Neural cell (in vitro differentiated cells): ENCODE results near the gene CRY2. TPM values are rescaled to one million over a fixed set of nuclear protein-coding genes. Genes with fewer than 3 reads are reported as not detected.

Experiments used
- H2AFZ ChIP-seq: fragments of 200-600, 300-800 bp; sonication (generic), shearing (Covaris generic); 2 replicates; pipeline ENCODE4 v1.6.0; 2014; ENCODE audit warnings: low read depth, mild to moderate bottlenecking, antibody characterized with exemption, low read length, moderate library complexity
- H3F3A ChIP-seq: fragments of 200-600 bp; shearing (Covaris generic); 2 replicates; pipeline ENCODE4 v1.6.1; 2016; ENCODE audit warnings: mild to moderate bottlenecking, moderate library complexity, mixed read lengths, antibody characterized with exemption, low read length; ENCODE audit not compliant: insufficient read depth, poor library complexity, severe bottlenecking
- H3K27ac ChIP-seq: fragments of 200-600, 300-800 bp; sonication (generic), shearing (Covaris generic); 2 replicates; pipeline ENCODE4 v1.5.1; 2014; ENCODE audit warnings: mild to moderate bottlenecking, low read length, moderate library complexity
- H3K27me3 ChIP-seq: fragments of 300-800, 200-600 bp; sonication (generic), shearing (Covaris generic); 2 replicates; pipeline ENCODE4 v1.6.0; 2014; ENCODE audit warnings: mild to moderate bottlenecking, low read depth, low read length, moderate library complexity; ENCODE audit not compliant: insufficient read depth
- H3K36me3 ChIP-seq: fragments of 300-800, 200-600 bp; sonication (generic), shearing (Covaris generic); 2 replicates; pipeline ENCODE4 v1.5.1; 2014; ENCODE audit warnings: mild to moderate bottlenecking, antibody characterized with exemption, low read length, moderate library complexity; ENCODE audit not compliant: insufficient read depth
- H3K4me2 ChIP-seq: fragments of 300-800, 200-600 bp; sonication (generic), shearing (Covaris generic); 2 replicates; pipeline ENCODE4 v1.6.0; 2014; ENCODE audit warnings: mild to moderate bottlenecking, low read length
- H3K4me3 ChIP-seq: fragments of 300-800, 200-600 bp; sonication (generic), shearing (Covaris generic); 2 replicates; pipeline ENCODE4 v1.5.1; 2014; ENCODE audit warnings: mild to moderate bottlenecking, low read length, moderate library complexity
- H3K79me2 ChIP-seq: fragments of 200-600 bp; shearing (Covaris generic); replicated peaks from 2 replicates; pipeline ENCODE4 v1.6.0; 2014; ENCODE audit warnings: mild to moderate bottlenecking, low read length, moderate library complexity; ENCODE audit not compliant: insufficient read depth
- H3K9ac ChIP-seq: fragments of 300-800, 200-600 bp; sonication (generic), shearing (Covaris generic); 2 replicates; pipeline ENCODE4 v1.6.1; 2016; ENCODE audit warnings: mild to moderate bottlenecking, low read length, mixed read lengths
- H3K9me2 ChIP-seq: fragments of 200-600 bp; shearing (Covaris generic); 2 replicates; pipeline ENCODE4 v1.6.1; 2016; ENCODE audit warnings: mild to moderate bottlenecking, low read length, mixed read lengths; ENCODE audit not compliant: insufficient read depth
- H3K9me3 ChIP-seq: fragments of 200-600, 300-800 bp; sonication (generic), shearing (Covaris generic); 2 replicates; pipeline ENCODE4 v1.6.1; 2016; ENCODE audit warnings: mild to moderate bottlenecking, mixed run types, low read length, moderate library complexity, mixed read lengths
- H4K20me1 ChIP-seq: fragments of 200-600 bp; shearing (Covaris generic); 2 replicates; pipeline ENCODE4 v1.6.1; 2016; ENCODE audit warnings: mild to moderate bottlenecking, mixed run types; ENCODE audit not compliant: insufficient read depth
- EP300 ChIP-seq: fragments of 450-650 bp; conservative IDR thresholded peaks from 2 replicates; pipeline ENCODE4 v1.6.1; 2014; ENCODE audit warnings: antibody characterized with exemption, mild to moderate bottlenecking, moderate library complexity; ENCODE audit not compliant: poor library complexity, severe bottlenecking
- EZH2 ChIP-seq: fragments of 200-600, 300-800 bp; shearing (Covaris generic), sonication (generic); IDR thresholded peaks from 2 replicates; pipeline ENCODE4 v1.6.1; 2014; ENCODE audit warnings: antibody characterized with exemption, low read length, borderline replicate concordance, mild to moderate bottlenecking; ENCODE audit not compliant: insufficient read depth, poor library complexity, severe bottlenecking
- MXI1 ChIP-seq: fragments of 450-650 bp; conservative IDR thresholded peaks from 2 replicates; pipeline ENCODE4 v1.6.1; 2014; ENCODE audit warnings: antibody characterized with exemption, mild to moderate bottlenecking; ENCODE audit not compliant: poor library complexity, severe bottlenecking
- POLR2AphosphoS5 ChIP-seq: IDR thresholded peaks from 2 replicates; pipeline ENCODE4 v1.6.1; 2012
- RAD21 ChIP-seq: fragments of 450-650 bp; conservative IDR thresholded peaks from 2 replicates; pipeline ENCODE4 v1.6.1; 2014; ENCODE audit warnings: antibody characterized with exemption, mild to moderate bottlenecking, moderate library complexity
- SMC3 ChIP-seq: fragments of 450-650 bp; conservative IDR thresholded peaks from 2 replicates; pipeline ENCODE4 v1.6.1; 2014; ENCODE audit warnings: antibody characterized with exemption, mild to moderate bottlenecking, moderate library complexity; ENCODE audit not compliant: poor library complexity
- TAF1 ChIP-seq: IDR thresholded peaks from 2 replicates; pipeline ENCODE4 v1.6.1; 2012; ENCODE audit warnings: low read depth
- polyA plus RNA-seq: library from polyadenylated mRNA; depleted of rRNA; stranded (reverse); fragments of >200 nt; gene quantifications from 2 replicates; pipeline ENCODE4 v1.2.3, GENCODE V29; 2014
- TF ChIP-seq, protein P1 (sequence below): fragments of 450-650 bp; IDR thresholded peaks from 2 replicates; pipeline ENCODE4 v1.5.1; 2014; ENCODE audit warnings: antibody characterized with exemption, mild to moderate bottlenecking, moderate library complexity; ENCODE audit not compliant: poor library complexity, severe bottlenecking
- TF ChIP-seq, protein P2 (sequence below): IDR thresholded peaks from 2 replicates; pipeline ENCODE4 v1.6.1; 2012; ENCODE audit warnings: borderline replicate concordance

The CRY2 gene
- polyA plus RNA-seq, 1 donor from 2014 or later: 27.8 TPM

DNA sequence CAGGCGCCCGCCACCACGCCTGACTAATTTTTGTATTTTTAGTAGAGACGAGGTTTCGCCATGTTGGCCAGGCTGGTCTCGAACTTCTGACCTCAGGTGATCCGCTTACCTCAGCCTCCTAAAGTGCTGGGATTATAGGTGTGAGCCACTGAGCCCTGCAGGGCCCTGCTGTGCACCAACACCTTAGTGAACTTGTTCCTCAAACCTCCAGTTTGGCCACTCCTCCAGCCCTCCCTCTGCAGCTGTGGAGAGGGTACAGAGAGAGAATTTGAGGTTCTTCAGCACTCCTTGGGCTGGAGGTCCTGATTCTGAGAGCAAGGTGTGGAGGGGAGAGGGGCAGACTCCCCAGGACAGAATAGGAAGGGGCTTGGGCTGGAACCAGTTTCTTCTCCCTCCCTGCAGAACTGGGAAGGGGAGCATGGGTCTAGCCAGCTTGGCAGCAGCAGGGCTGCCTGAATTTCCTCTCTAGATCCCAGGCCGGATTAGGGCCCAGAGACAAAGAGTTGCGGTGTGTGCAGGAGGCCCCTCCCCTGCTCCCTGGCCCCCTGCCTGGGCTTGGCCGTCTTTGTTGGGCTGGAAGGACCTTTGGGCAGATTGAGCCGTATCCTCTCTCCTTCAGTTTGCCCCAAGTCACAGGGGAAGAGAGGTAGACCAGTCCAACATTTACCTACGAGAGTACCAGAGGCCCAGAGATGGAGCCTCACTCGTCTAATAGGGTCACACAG lies 72.7 kb downstream of the CRY2 start:
- H3K9me3 ChIP-seq: no peaks in the 10 kb centered on the region
- no peak overlapping the region for H3K9ac ChIP-seq
- no peak overlapping the region for H2AFZ ChIP-seq
- peaks cover 6% of the 10 kb centered on the region for H3K79me2 ChIP-seq
- no peak overlapping the region for H3K4me3 ChIP-seq
- no peaks in the 10 kb centered on the region for H3K36me3 ChIP-seq
- H3F3A ChIP-seq: peaks cover 8% of the 10 kb centered on the region
- TF ChIP-seq EP300 (no peak), RAD21 (no peak)
- peaks cover 33% of the 10 kb centered on the region for H3K27me3 ChIP-seq
- H3K9me2 ChIP-seq: no peaks in the 10 kb centered on the region
- no peak overlapping the region for H3K4me2 ChIP-seq
- H3K27ac ChIP-seq: no peak overlapping the region
- no peaks in the 10 kb centered on the region for H4K20me1 ChIP-seq

DNA sequence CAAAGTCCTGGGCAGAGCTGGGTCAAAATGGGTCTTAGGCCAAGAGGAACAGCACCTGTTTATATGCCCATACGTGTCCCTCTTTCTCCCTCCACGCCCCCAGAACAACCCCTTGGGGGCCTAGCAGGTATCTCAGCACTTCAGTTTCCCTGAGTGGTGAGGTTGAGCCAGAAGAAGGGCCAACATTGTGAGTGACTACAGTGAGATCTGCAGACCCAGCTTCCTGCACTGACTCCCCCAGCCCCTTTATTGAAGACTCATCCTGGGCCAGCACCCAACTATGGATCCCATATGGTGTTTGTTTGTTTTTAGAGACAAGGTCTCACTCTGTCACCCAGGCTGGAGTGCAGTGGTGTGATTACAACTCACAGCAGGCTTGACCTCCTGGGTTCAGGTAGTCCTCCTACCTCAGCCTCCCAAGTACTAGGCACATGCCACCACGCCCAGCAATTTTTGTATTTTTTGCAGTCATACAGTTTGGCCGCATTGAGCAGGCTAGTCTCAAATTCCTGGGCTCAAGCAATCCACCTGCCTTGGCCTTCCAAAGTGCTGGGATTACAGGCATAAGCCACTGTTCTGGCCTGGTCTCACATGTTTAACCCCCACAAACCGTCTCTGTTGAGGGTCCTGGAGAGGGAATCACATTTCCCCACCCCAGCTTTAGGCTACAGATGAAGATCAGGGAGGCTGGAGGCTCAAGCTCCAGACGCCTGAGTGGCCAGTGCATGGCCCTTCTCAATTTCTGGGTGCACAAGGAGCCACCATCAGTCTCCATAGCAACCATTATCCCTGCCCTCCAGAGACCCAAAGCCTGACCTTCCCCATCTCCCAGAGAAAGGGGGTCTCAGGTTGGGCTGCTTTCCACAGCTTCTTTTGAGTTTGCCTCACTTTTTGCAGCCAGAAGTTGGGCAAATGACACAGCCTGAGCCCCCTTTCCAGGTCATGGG lies 73.5 kb downstream of the CRY2 start:
- H3K4me3 ChIP-seq: no peak overlapping the region
- TF ChIP-seq, protein P1, sequence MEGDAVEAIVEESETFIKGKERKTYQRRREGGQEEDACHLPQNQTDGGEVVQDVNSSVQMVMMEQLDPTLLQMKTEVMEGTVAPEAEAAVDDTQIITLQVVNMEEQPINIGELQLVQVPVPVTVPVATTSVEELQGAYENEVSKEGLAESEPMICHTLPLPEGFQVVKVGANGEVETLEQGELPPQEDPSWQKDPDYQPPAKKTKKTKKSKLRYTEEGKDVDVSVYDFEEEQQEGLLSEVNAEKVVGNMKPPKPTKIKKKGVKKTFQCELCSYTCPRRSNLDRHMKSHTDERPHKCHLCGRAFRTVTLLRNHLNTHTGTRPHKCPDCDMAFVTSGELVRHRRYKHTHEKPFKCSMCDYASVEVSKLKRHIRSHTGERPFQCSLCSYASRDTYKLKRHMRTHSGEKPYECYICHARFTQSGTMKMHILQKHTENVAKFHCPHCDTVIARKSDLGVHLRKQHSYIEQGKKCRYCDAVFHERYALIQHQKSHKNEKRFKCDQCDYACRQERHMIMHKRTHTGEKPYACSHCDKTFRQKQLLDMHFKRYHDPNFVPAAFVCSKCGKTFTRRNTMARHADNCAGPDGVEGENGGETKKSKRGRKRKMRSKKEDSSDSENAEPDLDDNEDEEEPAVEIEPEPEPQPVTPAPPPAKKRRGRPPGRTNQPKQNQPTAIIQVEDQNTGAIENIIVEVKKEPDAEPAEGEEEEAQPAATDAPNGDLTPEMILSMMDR: no peak
- TF ChIP-seq SMC3 (no peak), TAF1 (no peak), EP300 (no peak), MXI1 (no peak), POLR2AphosphoS5 (no peak), EZH2 (no peak), RAD21 (no peak)
- TF ChIP-seq, protein P2, sequence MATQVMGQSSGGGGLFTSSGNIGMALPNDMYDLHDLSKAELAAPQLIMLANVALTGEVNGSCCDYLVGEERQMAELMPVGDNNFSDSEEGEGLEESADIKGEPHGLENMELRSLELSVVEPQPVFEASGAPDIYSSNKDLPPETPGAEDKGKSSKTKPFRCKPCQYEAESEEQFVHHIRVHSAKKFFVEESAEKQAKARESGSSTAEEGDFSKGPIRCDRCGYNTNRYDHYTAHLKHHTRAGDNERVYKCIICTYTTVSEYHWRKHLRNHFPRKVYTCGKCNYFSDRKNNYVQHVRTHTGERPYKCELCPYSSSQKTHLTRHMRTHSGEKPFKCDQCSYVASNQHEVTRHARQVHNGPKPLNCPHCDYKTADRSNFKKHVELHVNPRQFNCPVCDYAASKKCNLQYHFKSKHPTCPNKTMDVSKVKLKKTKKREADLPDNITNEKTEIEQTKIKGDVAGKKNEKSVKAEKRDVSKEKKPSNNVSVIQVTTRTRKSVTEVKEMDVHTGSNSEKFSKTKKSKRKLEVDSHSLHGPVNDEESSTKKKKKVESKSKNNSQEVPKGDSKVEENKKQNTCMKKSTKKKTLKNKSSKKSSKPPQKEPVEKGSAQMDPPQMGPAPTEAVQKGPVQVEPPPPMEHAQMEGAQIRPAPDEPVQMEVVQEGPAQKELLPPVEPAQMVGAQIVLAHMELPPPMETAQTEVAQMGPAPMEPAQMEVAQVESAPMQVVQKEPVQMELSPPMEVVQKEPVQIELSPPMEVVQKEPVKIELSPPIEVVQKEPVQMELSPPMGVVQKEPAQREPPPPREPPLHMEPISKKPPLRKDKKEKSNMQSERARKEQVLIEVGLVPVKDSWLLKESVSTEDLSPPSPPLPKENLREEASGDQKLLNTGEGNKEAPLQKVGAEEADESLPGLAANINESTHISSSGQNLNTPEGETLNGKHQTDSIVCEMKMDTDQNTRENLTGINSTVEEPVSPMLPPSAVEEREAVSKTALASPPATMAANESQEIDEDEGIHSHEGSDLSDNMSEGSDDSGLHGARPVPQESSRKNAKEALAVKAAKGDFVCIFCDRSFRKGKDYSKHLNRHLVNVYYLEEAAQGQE: no peak
- H3K9ac ChIP-seq: no peak overlapping the region
- peaks cover 33% of the 10 kb centered on the region for H3K27me3 ChIP-seq
- no peak overlapping the region for H3K27ac ChIP-seq
- H3F3A ChIP-seq: peaks cover 8% of the 10 kb centered on the region
- no peaks in the 10 kb centered on the region for H3K9me2 ChIP-seq
- peaks cover 6% of the 10 kb centered on the region for H3K79me2 ChIP-seq
- H3K36me3 ChIP-seq: no peaks in the 10 kb centered on the region
- no peak overlapping the region for H3K4me2 ChIP-seq
- no peaks in the 10 kb centered on the region for H3K9me3 ChIP-seq
- H4K20me1 ChIP-seq: no peaks in the 10 kb centered on the region
- H2AFZ ChIP-seq: no peak overlapping the region
